OCI-M2 (cell line): ENCODE data around the gene NCKAP1.
"Not testable (repeated sequence)": the region's sequence is repeated elsewhere in the genome, so short reads cannot be mapped to it uniquely, and the experiment has no call there.

ENCODE experiments used
- DNase-seq: peaks from one replicate; lab custom pipeline; 2025; ENCODE audit not compliant: unreplicated experiment; lab: John Stamatoyannopoulos, UW

The NCKAP1 gene

DNA sequence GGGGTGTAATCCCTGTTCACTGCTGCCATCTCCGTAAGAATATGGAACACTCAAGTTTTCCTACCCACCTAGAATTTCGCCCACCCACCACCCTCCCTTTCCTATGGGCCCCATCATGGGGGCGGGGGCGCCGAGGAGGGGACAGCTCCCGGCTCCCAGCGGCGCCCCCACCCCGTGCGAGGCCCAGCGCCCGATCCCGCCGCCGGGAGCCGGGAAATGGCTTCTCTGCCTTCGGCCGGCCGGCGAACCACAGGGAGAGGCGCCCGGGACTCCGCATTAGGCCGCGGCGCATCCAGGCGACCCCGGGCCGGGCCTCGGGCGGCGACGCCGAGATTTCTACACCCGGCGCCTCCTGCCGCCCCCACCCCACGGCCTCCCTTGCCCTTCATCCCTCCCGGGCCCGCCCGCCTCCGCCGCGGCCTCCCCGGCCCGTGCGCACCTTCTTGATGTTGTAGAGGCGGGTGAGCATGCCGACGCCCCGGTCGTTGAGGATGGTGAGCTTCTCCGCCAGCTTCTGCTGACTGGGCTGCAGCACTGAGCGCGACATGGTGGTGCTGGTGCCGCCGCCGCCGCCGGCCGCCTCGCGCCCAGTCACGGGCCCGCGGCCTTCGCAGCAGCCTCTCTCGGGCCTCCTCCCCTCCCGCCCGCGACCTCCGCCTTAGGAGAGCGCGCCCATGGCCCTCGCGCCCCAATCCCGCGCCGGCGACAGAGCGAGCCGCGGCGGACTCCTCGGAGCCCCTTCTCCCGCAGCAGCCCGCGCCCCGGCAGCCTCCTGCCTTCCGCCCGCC is 510 bp downstream of the NCKAP1 start:
- DNase-seq, result no peak

DNA sequence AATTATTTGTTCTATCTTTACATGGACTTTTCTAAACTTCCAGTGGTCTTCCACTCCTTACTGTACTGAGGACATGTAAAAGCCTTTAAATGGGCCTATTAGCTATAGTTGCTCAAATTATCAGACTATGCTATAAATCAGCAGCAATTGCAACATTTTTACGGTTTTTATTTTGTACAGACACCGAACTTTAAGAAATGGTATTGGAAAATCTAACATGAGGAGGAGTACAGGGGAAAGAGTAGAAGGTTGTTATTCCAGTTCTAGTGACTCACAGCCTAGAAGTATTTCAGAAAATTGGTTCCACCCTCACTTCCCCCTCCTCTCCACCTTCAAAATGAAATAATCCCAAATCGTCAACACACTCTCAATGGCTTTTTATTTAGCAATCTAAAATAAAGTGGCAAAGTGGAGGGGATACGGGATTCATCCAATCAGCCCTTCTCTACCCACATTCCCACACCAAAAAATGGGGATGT is 1.1 kb downstream of the NCKAP1 start:
- no peak for DNase-seq

DNA sequence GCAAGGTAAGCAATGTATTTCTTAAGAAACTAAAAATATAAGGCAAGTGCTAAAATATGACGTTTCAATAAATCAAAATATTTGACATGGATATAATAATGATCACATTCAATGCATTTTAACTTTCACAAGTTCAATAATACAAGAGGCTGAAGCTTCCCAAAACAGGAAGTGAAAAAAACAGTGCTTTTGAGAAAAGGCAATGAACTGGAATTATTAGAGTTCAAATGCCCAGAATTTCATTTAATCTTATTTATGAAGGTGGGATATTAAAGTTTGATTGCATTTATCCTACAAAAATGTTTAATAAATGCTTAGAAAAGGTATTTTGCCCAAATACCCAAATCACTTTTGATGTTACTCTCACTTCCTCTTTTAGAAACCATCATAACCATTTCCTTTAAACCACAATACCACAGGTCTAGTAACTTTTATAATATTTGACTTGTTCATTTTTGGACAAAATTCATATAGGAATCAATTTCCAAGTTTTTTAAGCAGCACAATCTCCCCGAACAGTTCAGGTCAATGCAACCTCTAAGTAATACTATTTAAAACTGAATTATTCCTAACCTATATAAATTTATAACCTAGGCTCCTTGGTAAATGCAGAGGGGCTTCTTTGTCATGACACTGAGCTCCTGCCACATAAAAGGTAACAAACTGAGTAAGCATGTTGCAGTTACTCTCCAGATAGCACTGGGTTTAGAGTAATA is 2.1 kb downstream of the NCKAP1 start:
- DNase-seq, result no peak

DNA sequence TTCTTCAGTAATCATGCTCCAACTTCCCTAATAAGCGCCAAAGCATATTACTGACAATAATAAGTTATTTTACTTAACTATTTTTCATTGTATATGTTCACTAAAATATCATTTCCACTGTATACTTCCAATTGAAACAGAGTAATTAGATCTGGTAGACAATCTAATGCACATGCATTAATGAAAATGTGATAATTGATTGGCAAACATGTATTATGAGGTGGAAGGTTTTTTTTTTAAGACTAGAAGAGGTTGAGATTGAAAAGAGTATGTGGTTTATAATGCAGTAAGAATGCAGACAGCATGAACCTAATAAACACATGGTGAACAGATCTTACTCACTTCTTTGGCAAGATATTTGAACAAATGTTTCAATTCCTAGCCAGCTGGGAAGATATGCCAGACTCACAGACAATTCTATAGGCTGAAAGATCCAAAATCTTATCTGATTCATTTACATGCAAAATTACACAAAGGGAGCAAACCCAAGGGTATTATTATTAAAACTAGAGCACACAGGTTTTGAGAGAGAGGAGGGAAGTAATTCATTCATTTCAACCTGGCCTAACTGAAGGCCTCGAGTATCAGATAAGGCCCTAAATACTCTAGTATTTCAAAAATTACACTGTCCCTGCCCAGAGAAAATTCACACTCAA is 2.8 kb downstream of the NCKAP1 start:
- no peak for DNase-seq

DNA sequence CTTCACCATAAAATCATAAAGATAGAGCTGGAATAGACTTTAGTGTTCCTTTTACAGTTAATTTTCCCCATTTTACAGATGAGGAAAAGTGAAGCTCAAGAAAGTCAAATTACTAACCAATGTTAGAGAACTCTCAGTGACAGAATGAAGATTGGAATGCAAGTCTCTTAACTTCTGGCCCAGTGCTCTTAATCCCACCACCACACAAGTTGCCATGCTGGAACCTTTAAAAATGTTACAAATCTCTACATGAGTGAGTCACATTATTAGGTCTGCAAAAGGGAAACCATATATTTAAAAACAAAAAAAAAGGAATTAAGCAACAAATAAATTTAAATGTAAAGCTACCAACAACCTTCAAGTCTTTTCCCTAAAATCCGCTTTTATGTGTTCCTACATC is 3.5 kb downstream of the NCKAP1 start:
- DNase-seq, result no peak

DNA sequence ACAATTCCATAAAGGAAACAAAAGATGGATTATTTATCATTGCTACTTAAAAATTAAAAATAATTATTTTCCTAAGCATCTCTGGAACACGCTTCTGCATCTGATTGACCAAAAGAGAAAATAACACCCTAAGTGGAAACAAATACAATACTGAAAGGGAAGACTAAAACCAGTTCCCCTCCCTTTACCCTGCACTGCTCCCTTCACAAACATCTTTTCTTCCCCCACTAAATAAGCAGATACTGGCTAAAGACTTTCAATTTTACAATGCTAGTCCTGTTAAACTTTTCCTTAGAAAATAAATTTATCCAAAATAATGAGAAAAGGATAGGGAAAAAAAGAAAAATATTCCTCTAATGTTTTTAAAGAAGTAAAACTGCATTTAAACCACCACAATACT is 4.3 kb downstream of the NCKAP1 start:
- DNase-seq, result no peak

DNA sequence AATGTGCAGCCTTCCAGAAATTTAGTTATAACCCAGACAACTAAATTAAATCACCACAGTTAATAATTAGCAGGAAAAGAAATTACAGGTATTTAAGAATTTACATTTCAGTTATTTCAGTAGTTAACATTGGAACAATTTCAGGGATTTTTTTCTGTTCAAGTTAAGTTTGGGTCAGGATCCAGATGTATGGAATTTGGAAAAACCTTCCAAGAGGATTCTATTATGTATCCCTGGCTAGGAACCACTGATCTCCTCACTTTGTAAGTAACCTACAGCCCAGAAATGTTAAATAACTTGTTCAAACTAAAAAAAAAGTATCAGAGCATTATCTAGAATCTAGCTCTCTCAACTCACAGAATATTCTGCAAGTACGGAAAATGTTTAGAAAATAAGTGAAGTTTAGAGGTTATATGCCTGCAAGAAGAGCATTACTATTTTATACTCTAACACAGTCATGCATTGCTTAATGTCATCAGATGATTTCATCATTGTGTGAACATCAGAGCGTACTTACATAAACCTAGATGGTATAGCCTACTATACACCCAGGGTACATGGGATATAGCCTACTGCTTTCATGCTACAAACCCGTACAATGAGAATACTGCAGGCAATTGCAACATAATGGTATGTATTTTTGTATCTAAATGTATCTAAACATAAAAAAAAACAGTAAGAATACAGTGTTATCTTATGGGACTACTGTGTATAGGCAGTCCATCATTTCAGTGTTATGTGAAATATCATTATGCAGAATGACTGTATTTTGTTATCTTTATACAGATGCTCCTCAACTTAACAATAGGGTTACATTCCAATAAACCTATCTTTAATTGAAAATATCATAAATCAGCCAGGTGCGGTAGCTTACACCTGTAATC is 6.1 kb downstream of the NCKAP1 start:
- DNase-seq, result no peak

DNA sequence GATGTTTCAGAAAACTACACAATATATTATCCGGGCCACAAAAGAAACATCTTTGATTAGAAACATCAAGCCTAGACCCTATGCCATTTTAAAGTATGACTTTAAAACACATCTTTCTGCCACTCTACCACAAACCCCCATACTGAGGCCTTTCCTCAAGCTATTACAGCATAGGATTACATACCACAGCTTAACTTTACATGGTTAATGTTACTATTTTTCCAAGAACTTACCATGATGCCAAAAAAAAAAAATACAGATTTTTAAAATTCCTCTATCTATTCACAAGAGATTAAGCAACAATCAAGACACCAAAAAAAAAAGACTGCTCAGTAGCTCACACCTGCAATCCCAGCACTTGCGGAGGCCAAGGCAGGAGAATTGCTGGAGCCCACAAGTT is 9.0 kb downstream of the NCKAP1 start:
- DNase-seq, result no peak

DNA sequence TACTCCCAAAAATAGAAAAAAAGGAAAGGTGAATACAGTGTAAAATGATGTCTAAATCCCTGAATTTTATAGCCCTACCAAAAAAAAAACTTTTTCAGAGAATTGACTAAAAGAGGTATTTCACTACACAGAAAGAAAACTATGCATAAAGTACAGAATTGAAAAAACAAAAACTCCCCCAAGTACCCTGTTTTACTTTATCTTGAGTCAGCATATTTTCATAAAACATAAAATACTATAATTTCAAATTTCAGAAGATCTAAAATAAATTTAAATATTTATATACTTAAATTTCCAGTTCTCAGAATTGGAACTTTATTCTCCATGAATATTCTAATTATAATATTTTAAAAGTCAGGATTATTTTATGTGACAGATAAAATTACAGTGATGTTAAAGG is 10.1 kb downstream of the NCKAP1 start:
- DNase-seq, result no peak

DNA sequence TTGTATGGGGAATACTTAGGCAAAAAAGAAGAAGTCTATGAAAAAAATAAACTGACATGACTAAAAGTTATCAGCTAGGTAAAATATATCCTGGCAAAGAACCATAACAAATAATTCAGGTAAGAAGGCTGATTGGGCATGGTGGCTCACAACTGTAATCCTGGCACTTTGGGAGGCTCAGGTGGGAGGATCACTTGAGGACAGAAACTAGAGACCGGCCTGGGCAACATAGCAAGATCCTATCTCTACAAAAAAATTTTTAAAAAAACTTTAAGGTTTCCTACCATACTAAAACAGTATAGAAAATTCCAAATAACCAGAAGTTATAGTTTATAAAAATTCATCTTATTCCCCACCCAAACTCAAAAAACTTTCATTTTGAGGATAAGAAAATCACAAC is 10.8 kb downstream of the NCKAP1 start:
- no peak for DNase-seq

DNA sequence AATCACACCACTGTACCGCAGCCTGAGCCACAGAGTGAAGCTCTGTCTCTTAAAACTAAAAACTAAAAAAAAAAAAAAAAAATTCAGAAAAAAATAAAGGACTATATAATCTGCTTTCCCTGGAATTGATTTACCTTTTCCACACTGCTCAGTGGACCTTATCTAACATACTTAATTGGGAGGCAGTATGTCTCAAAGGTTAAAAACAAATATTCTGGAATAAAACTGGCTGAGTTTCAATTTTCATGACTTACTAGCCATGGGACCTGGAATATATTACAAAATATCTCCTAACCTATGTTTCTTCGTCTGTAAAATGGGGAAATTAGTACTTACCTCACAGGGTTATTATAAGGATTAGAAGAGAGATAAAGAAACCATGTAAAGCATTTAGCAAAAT is 11.8 kb downstream of the NCKAP1 start:
- no peak for DNase-seq

DNA sequence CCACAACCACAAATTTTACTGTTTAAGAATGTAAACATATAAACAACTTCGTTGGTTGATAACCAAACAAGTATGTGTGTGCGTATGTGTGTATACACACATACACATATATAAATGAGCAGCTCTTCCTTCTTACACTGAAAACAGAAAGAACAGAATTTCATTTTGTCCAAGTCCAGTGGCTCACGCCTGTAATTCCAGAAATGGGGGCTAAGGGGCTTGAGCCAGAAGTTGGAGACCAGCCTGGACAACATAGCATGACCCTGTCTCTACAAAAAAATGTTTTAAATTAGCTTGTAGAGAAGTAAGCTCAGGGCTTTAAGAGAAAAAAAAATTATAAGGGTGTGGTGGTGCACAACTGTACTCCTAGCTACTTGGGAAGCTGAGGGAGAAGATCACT is 12.3 kb downstream of the NCKAP1 start:
- DNase-seq, result no peak

DNA sequence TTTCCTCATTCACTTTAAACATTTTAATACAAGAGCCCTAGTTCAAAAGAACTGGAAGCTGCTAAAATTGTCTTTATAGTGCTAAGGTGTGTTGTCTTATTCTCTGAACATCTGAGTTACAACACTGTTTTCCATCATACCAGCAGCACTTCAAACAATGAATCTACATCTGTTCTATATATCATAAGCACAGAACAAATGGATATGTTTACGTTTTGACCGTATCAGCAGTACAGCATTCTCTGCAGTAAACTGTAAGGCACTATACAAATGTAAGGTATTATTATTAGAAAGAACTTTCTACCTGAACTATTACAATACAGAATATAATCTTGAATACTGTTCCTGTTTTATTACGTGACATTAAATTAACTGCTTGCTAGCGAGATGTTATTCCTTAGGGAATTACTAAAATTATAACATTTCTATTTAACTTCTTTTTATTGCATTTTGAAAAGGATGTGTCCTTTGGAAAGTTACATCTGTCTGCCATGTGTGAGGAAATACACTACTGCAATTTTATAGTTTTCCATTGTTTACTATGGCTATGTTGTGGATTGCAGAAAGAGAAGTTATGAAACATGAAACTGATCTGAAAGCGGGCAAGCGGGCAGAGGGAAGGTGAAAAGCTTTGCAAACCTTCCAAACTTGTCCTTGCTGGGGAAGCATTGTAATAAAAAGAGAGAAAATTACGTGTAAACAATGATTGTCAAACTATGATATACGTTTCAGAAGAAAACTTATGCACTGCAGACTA is 13.7 kb downstream of the NCKAP1 start:
- DNase-seq, result no peak

DNA sequence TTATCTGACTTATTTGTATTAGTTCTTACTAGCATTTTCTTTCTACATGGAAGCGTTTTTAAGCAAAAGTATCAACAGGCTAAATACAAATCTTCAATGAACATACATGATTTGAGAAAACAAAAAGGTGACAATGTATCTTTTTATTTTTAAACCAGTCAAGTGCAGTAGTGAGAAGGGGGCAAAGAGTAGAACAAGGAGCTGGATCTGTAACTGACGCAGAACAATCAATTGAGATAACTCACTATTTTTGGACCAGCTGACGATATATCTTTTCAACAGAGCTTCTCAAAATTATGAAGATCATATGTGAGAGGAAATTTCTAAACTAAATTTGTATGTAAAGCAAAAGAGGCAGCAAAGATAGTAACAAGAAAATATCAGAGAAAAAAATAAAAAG is 15.5 kb downstream of the NCKAP1 start:
- DNase-seq, result no peak

DNA sequence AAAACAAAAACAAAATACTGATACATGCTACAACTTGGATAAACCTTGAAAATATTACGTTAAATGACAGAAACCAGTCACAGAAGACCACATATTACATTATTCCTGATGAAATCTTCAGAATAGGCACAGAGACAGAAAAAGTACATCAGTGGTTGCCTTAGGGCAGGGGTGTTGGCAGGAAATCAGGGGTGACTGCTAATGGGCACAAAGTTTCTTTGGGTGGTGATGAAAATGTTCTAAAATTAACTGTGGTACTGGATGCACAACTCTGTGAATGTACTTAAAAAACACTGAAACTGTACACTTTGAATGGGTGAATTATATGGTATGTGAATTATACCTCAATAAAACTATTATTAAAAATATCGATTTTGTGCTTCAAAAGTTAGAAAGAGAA is 16.6 kb downstream of the NCKAP1 start:
- no peak for DNase-seq

DNA sequence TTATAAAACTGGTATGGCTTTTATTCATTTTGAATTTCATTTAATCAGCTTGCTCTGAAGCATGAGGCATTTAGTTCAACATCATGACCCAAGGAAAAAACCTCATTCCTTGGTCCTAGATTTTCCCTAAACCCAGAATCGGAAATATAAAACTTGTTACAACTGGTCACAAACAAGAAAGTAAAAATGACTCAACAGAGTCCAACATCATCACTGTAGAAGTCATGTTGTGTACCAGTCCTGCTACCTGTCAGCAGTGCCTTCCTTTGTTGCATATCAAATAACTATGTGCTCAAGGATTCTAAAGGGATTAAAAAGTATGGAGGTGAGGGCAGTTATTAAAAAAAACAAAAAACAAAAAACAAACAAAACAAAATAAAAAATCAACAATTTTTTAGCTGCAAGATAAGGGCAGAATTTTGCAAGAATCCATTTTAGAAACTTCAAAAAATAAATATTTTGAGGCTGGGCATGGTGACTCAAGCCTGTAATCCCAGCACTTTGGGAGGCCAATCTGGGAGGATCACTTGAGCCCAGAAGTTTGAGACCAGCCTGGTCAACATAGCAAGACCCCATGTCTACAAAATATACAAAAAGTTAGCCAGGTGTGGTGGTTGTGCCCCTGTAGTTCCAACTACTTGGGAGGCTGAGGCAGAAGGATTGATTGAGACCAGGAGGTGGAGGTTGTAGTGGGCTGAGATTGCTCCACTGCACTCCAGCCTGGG is 18.4 kb downstream of the NCKAP1 start:
- no peak for DNase-seq

DNA sequence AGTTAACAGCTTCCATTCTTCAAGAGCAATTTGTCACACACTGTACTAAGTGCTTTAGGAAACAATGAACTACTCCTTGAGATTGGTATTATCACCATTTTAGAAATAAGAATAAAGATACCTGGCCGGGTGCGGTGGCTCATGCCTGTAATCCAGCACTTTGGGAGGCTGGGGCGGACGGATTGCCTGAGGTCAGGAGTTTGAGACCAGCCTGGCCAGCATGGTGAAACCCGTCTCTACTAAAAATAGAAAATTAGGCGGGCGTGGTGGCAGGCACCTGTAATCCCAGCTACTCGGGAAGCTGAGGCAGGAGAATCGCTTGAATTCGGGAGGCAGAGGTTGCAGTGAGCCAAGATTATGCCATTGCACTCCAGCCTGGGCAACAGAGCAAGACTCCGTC is 20.4 kb downstream of the NCKAP1 start:
- DNase-seq, result not testable (repeated sequence)

DNA sequence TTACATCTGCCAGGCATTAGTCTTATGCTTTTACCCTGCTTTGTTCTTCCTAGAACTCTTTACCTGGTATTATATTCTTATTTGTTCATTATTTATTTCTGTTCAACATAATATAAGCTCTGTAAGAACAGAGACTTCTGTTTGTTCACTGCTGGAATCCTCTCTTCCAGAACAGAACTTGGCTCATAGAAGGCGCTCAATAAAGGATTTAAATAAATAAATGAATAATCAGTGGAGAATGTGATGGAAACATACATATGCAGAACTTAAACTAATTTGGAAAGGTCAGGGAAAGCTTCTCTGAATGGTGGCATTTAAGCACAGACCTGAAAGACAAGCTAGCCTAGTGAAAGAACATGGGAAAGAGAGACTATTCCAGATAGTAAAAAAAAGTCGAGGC is 24.3 kb downstream of the NCKAP1 start:
- no peak for DNase-seq

DNA sequence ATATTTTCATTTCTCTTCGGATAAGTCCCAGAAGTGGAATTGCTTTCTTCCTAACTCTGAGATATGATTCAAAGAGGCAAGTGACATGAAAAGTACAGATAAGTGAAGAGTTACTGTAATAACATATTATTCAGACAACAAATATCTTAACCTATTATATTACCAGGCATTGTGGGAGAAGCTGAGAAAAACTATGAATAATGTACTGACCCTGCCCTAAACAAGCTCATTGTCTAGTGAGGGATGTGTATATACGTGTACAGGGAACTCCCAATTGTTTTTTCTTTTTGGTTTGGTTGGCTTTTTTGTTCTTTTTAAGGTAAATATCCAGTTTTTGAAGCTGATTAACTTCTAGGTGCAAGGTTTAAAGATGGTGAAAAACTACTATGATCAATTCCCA is 26.5 kb downstream of the NCKAP1 start:
- DNase-seq, result no peak

DNA sequence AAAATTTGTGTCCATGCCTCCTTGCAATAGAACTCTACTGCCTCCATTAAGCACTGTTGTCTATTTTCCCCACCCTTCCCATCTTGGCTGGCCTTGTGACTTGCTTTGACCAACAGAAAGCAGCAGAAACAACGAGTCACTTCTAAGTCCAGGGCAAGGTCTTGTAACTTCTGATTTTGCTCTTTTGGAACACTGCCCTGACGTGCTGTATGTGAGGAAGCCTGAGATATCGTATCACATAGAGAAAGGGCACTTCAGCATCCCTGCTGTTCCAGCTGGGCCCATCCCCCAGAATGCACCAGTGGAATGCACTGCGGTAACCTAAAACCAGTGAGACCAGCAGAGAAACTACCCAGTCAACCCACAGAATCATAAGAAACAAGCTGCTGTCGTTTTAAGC is 28.1 kb downstream of the NCKAP1 start:
- no peak for DNase-seq
